Activated naive CD8-positive, alpha-beta T cell treated with anti-CD3 and anti-CD28 coated beads, Interleukin-2, amount 50 U/mL, for 24 hours (primary cell): ENCODE data around the gene ZNF516.
A peak's percentile ranks its signal among the peaks of the same experiment; 100 is the strongest.
"Not testable (repeated sequence)": the region's sequence is repeated elsewhere in the genome, so short reads cannot be mapped to it uniquely, and the experiment has no call there.

Experiments used
- ATAC-seq: fragments of 150-1000 bp; cut with Tn5 transposase; one replicate; pipeline ENCODE4 v1.10.0; 2021
- DNase-seq: peaks from one replicate; pipeline ENCODE4 v3.0.0; 2021
- H3K27ac Mint-ChIP-seq: one replicate; pipeline ENCODE4 v1.8.0; 2021; ENCODE audit warnings: mild to moderate bottlenecking, mixed read lengths
- H3K27me3 Mint-ChIP-seq: one replicate; pipeline ENCODE4 v1.8.0; 2021; ENCODE audit warnings: mixed read lengths
- H3K36me3 Mint-ChIP-seq: one replicate; pipeline ENCODE4 v1.8.0; 2021; ENCODE audit warnings: low read depth, mixed read lengths
- H3K4me1 Mint-ChIP-seq: one replicate; pipeline ENCODE4 v1.8.0; 2021; ENCODE audit warnings: mixed read lengths
- H3K4me3 Mint-ChIP-seq: one replicate; pipeline ENCODE4 v1.8.0; 2021; ENCODE audit warnings: mild to moderate bottlenecking, moderate library complexity, mixed read lengths
- H3K9me3 Mint-ChIP-seq: one replicate; pipeline ENCODE4 v1.8.0; 2021; ENCODE audit warnings: mixed read lengths

ZNF516 gene

GRCh38 chr18:76495006-76495370, at the start of gene ZNF516:
Gene ZNF516 (minus strand): TSS chr18:76495242. CDS start chr18:76443054, 52,188 bp downstream.
- no peak for ATAC-seq
- Mint-ChIP-seq H3K36me3 (peaks cover 3% of the 10 kb centered on the region), H3K4me3 (peak within 1 kb of the TSS; percentile 89), H3K27ac (peak within 1 kb of the TSS; percentile 78), H3K27me3 (peaks cover 25% of the 10 kb centered on the region), H3K9me3 (no peaks in the 10 kb centered on the region), H3K4me1 (peaks cover 41% of the 10 kb centered on the region)
- peak; percentile 22 for DNase-seq

DNA sequence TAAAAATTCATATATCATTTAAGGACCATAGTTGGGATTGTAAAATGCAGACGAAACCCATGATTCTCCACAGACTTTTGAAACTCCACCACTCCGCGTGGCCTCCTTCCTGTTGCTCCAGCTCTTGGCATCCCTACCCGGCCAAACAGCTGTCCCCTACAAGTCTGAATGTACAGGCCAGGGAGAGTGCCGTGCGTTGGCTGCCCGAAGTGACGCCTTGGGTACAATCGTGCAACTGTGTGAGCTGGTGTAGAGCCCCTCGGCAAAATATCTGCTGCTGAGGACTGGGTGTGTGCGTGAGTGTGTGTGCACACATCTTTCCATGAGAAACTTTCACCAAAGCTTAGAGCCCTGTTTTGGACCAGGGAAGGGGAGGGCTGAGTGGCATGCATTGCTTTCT, 43.8 kb upstream of the ZNF516 start:
- no peak for DNase-seq
- Mint-ChIP-seq H3K4me1 (no peaks in the 10 kb centered on the region), H3K27ac (no peak overlapping the region), H3K9me3 (no peaks in the 10 kb centered on the region), H3K27me3 (peaks cover 4% of the 10 kb centered on the region), H3K36me3 (no peaks in the 10 kb centered on the region), H3K4me3 (no peak overlapping the region)
- no peak for ATAC-seq

- peaks cover 2% of the 10 kb centered on the region for H3K27me3 Mint-ChIP-seq
- no peaks in the 10 kb centered on the region for H3K9me3 Mint-ChIP-seq
- no peaks in the 10 kb centered on the region for H3K36me3 Mint-ChIP-seq
Observed at GRCh38 chr18:76537621-76538020, 42.6 kb upstream of the ZNF516 start.

DNA sequence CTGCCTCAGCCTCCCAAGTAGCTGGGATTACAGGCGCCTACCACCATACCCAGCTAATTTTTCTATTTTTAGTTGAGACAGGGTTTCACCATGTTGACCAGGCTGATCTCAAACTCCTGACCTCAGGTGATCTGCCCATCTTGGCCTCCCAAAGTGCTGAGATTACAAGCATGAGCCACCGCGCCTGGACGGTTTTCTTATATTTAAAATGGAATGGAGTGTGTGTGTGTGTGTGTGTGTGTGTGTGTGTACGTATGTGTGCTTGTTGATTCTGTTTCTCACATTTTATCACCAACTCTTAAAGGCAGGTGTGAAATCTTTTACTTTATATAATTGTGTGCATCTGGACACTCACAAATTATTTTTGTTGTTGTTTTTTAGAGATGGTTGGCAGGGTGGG, 41.6 kb upstream of the ZNF516 start:
- H3K4me1 Mint-ChIP-seq, H3K27ac Mint-ChIP-seq, H3K9me3 Mint-ChIP-seq, H3K27me3 Mint-ChIP-seq, ATAC-seq, DNase-seq, H3K36me3 Mint-ChIP-seq, H3K4me3 Mint-ChIP-seq: not testable (repeated sequence)

More at GRCh38 chr18:76537621-76538020, 42.6 kb upstream of the ZNF516 start:
- no peak overlapping the region for H3K4me3 Mint-ChIP-seq
- DNase-seq, result no peak
- H3K4me1 Mint-ChIP-seq, result no peaks in the 10 kb centered on the region
- ATAC-seq, result no peak
- no peak overlapping the region for H3K27ac Mint-ChIP-seq

- no peak for ATAC-seq
- no peak for DNase-seq
- Mint-ChIP-seq H3K4me1 (peaks cover 10% of the 10 kb centered on the region), H3K27ac (no peak overlapping the region), H3K27me3 (peaks cover 4% of the 10 kb centered on the region), H3K9me3 (no peaks in the 10 kb centered on the region), H3K4me3 (no peak overlapping the region), H3K36me3 (no peaks in the 10 kb centered on the region)
Observed at GRCh38 chr18:76532875-76533274, 37.8 kb upstream of the ZNF516 start.

GRCh38 chr18:76530846-76531245, 35.8 kb upstream of the ZNF516 start:
- Mint-ChIP-seq H3K27me3 (peaks cover 13% of the 10 kb centered on the region), H3K27ac (no peak overlapping the region), H3K4me3 (no peak overlapping the region), H3K36me3 (no peaks in the 10 kb centered on the region), H3K4me1 (peaks cover 10% of the 10 kb centered on the region), H3K9me3 (no peaks in the 10 kb centered on the region)
- DNase-seq (no peak), ATAC-seq (no peak)

DNA sequence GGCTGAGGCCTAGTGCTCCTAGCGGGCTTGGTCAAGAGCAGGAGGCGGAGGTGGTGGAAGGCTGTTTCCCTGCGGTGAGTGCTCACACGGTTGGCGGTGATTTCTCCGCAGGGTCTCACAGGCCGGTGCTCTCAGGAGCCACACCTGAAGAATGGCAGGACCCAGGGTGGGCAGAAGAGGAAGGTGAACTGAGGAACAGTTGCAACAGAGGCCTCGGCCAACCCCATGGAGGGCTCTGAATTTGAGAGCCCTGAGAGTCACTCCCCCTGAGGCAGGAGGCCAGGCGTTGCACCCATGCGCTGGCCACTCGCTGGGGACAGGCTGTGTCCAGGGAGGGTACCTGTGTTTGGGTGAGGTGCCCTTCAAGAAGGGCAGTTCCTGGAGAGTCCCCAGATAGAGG, 35.3 kb upstream of the ZNF516 start:
- H3K36me3 Mint-ChIP-seq, result no peaks in the 10 kb centered on the region
- H3K27ac Mint-ChIP-seq, result no peak overlapping the region
- peaks cover 15% of the 10 kb centered on the region for H3K27me3 Mint-ChIP-seq
- no peak overlapping the region for H3K4me3 Mint-ChIP-seq
- peaks cover 11% of the 10 kb centered on the region for H3K4me1 Mint-ChIP-seq
- no peak for DNase-seq
- no peaks in the 10 kb centered on the region for H3K9me3 Mint-ChIP-seq
- no peak for ATAC-seq

- peaks cover 14% of the 10 kb centered on the region for H3K4me1 Mint-ChIP-seq
- ATAC-seq (no peak), DNase-seq (no peak)
- peak overlapping the region; percentile 80 for H3K4me3 Mint-ChIP-seq
- peaks cover 19% of the 10 kb centered on the region for H3K27me3 Mint-ChIP-seq
- no peak overlapping the region for H3K27ac Mint-ChIP-seq
- no peaks in the 10 kb centered on the region for H3K36me3 Mint-ChIP-seq
- no peaks in the 10 kb centered on the region for H3K9me3 Mint-ChIP-seq
Observed at GRCh38 chr18:76529433-76529811, 34.4 kb upstream of the ZNF516 start.

- DNase-seq (peak; percentile 32), ATAC-seq (peak; percentile 55)
- Mint-ChIP-seq H3K36me3 (no peaks in the 10 kb centered on the region), H3K4me3 (peak overlapping the region; percentile 80), H3K27me3 (peaks cover 20% of the 10 kb centered on the region), H3K9me3 (no peaks in the 10 kb centered on the region), H3K4me1 (peaks cover 14% of the 10 kb centered on the region), H3K27ac (peak overlapping the region; percentile 63)
Observed at GRCh38 chr18:76528477-76529432, 33.7 kb upstream of the ZNF516 start.

GRCh38 chr18:76525911-76526310, 30.9 kb upstream of the ZNF516 start:
- peaks cover 23% of the 10 kb centered on the region for H3K27me3 Mint-ChIP-seq
- DNase-seq (no peak), ATAC-seq (no peak)
- no peaks in the 10 kb centered on the region for H3K9me3 Mint-ChIP-seq
- H3K27ac Mint-ChIP-seq, result no peak overlapping the region
- peaks cover 14% of the 10 kb centered on the region for H3K4me1 Mint-ChIP-seq
- no peaks in the 10 kb centered on the region for H3K36me3 Mint-ChIP-seq
- H3K4me3 Mint-ChIP-seq, result no peak overlapping the region

GRCh38 chr18:76524900-76525698, 30.1 kb upstream of the ZNF516 start:
- ATAC-seq (no peak), DNase-seq (no peak)
- Mint-ChIP-seq H3K36me3 (no peaks in the 10 kb centered on the region), H3K27ac (no peak overlapping the region), H3K9me3 (no peaks in the 10 kb centered on the region), H3K4me1 (peaks cover 14% of the 10 kb centered on the region), H3K4me3 (peak overlapping the region; percentile 31), H3K27me3 (peaks cover 25% of the 10 kb centered on the region)

DNA sequence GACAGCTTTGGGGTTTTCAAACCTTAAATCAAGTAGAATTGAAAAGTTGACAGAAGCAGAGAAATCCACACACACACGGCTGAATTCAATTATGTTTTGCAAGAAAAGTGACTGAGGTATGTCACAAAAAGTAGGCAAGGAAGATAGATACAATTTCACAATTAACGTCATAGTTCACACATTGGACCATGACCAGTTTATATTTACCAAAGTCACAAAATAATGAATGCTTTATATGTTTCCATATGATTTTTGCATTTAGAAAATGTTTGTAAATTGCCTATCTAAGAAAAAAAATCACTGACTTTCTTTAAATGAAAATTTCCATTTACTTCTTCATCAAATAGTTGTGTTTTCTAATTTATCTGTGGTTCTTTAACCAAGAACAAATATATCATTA, 29.4 kb upstream of the ZNF516 start:
- ATAC-seq (no peak), DNase-seq (no peak)
- H3K9me3 Mint-ChIP-seq, result no peaks in the 10 kb centered on the region
- H3K27ac Mint-ChIP-seq, result no peak overlapping the region
- H3K4me3 Mint-ChIP-seq, result no peak overlapping the region
- no peaks in the 10 kb centered on the region for H3K36me3 Mint-ChIP-seq
- H3K27me3 Mint-ChIP-seq, result peaks cover 25% of the 10 kb centered on the region
- peaks cover 14% of the 10 kb centered on the region for H3K4me1 Mint-ChIP-seq

DNA sequence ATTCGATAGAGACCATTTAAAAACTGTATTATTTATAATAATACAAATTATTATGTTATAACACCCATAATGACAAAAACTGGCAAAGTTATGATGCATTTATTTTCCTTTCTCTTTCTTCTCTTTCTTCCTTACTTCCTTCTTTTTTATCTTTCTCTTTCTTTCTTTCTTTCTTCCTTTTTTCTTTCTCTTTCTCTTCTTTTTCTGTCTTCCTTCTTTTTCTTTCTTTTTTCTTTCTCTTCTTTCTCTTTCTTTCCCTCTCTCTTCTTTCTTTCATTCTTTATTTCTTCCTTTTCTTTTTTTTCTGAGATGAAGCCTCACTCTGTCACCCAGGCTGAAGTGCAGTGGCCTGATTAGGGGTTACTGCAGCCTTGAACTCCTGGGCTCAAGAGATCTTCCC, 27.5 kb upstream of the ZNF516 start:
- DNase-seq (no peak), ATAC-seq (no peak)
- peaks cover 36% of the 10 kb centered on the region for H3K27me3 Mint-ChIP-seq
- no peaks in the 10 kb centered on the region for H3K9me3 Mint-ChIP-seq
- H3K4me1 Mint-ChIP-seq, result peaks cover 21% of the 10 kb centered on the region
- no peak overlapping the region for H3K4me3 Mint-ChIP-seq
- H3K27ac Mint-ChIP-seq, result no peak overlapping the region
- no peaks in the 10 kb centered on the region for H3K36me3 Mint-ChIP-seq

DNA sequence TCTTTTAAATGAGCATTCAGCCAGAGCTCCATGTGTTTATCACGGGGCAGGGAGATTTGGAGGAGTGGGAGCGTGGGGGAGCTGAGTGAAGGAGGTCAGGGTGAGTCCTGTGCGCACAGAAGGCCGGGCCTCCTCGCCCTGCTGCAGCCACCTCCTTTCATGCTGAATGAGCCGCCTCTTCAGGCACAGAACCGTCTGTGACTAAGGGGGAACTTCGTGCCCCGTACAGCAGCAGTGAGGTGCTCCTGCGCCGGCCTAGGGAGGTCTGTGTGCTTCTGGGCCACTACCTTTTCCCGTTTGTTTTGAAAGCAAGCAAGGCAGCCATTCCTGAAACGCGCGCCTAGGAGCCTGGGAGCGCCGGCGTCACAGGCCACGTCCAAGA, 27.1 kb upstream of the ZNF516 start:
- Mint-ChIP-seq H3K4me1 (peaks cover 24% of the 10 kb centered on the region), H3K36me3 (no peaks in the 10 kb centered on the region), H3K4me3 (no peak overlapping the region), H3K27me3 (peaks cover 39% of the 10 kb centered on the region), H3K27ac (no peak overlapping the region), H3K9me3 (no peaks in the 10 kb centered on the region)
- ATAC-seq (no peak), DNase-seq (no peak)
